ENCODE data around the gene CCDC179.

DNA sequence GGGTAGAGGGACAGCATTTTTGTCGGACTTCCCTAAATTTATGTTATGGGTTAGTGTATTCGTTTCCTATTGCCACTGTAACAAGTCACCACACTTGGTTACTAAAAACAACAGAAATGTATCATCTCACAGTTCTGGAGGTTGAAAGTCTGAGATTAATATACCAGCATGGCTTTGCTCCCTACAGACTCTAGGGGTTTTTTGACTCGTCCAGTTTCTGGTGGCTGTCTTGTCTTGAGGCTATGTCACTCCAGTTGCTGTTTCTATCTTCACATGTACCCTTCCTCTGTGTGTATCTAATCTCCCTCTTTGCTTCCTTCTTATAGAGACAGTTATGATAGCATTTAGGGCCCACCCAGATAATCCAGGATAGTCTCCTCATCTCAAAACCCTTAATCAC lies 9.1 kb upstream of the CCDC179 start:
- TF ChIP-seq, protein P1, sequence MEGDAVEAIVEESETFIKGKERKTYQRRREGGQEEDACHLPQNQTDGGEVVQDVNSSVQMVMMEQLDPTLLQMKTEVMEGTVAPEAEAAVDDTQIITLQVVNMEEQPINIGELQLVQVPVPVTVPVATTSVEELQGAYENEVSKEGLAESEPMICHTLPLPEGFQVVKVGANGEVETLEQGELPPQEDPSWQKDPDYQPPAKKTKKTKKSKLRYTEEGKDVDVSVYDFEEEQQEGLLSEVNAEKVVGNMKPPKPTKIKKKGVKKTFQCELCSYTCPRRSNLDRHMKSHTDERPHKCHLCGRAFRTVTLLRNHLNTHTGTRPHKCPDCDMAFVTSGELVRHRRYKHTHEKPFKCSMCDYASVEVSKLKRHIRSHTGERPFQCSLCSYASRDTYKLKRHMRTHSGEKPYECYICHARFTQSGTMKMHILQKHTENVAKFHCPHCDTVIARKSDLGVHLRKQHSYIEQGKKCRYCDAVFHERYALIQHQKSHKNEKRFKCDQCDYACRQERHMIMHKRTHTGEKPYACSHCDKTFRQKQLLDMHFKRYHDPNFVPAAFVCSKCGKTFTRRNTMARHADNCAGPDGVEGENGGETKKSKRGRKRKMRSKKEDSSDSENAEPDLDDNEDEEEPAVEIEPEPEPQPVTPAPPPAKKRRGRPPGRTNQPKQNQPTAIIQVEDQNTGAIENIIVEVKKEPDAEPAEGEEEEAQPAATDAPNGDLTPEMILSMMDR (IDR thresholded peaks at IDR 0.05; ENCODE audit: low read depth, low read length) = no peak
- no peak for TF ChIP-seq EZH2phosphoT487 (IDR thresholded peaks at IDR 0.05; ENCODE audit: low read depth)
